NCI-H1105 treated with DMSO at 0.1 percent for 48 hours (cell line): Measurements from ENCODE around the gene JADE2.
"Not testable (repeated sequence)": the region's sequence is repeated elsewhere in the genome, so short reads cannot be mapped to it uniquely, and the experiment has no call there.

Experiments
- DNase-seq: peaks from one replicate; lab custom pipeline; 2025; lab: John Stamatoyannopoulos, UW

The JADE2 gene

GRCh38 chr5:134508521-134509195 lies 16.8 kb upstream of the JADE2 start:
- DNase-seq: no peak

GRCh38 chr5:134509308-134510040 lies 16.0 kb upstream of the JADE2 start:
- no peak for DNase-seq

- DNase-seq: no peak
These were observed 14.3 kb upstream of the JADE2 start for GRCh38 chr5:134510970-134511795.

GRCh38 chr5:134511796-134512660 lies 13.4 kb upstream of the JADE2 start:
- no peak for DNase-seq

- no peak for DNase-seq
These were observed 12.8 kb upstream of the JADE2 start for GRCh38 chr5:134512661-134512999.

- no peak for DNase-seq
These were observed 9.7 kb upstream of the JADE2 start for GRCh38 chr5:134515801-134516200.

GRCh38 chr5:134516984-134517383 lies 8.5 kb upstream of the JADE2 start:
- not testable (repeated sequence) for DNase-seq

GRCh38 chr5:134517553-134517952 lies 7.9 kb upstream of the JADE2 start:
- DNase-seq: no peak

- no peak for DNase-seq
These were observed 5.5 kb upstream of the JADE2 start for GRCh38 chr5:134519989-134520388.

- DNase-seq: no peak
These were observed 3.6 kb upstream of the JADE2 start for GRCh38 chr5:134521841-134522240.

- no peak for DNase-seq
These were observed 1.8 kb upstream of the JADE2 start for GRCh38 chr5:134523543-134524271.

- peak; percentile 18 for DNase-seq
These were observed 1.1 kb upstream of the JADE2 start for GRCh38 chr5:134524272-134524825.

- peak; percentile 38 for DNase-seq
These were observed 413 bp downstream of the JADE2 start for GRCh38 chr5:134525683-134526482.

- DNase-seq: peak; percentile 49
These were observed 1.1 kb downstream of the JADE2 start for GRCh38 chr5:134526483-134527155.

GRCh38 chr5:134527156-134527960 lies 1.9 kb downstream of the JADE2 start:
- DNase-seq: peak; percentile 68

- no peak for DNase-seq
These were observed 2.5 kb downstream of the JADE2 start for GRCh38 chr5:134527961-134528424.

- no peak for DNase-seq
These were observed 3.1 kb downstream of the JADE2 start for GRCh38 chr5:134528556-134528955.

- no peak for DNase-seq
These were observed 4.0 kb downstream of the JADE2 start for GRCh38 chr5:134529460-134529859.
